GM10847 (cell line): ENCODE results near the gene SLC15A5.

ENCODE experiments used
- POLR2A ChIP-seq: IDR thresholded peaks from 2 replicates; pipeline ENCODE4 v1.6.1; 2011; ENCODE audit not compliant: insufficient read length; ENCODE audit errors: extremely low read depth

SLC15A5 gene

GRCh38 chr12:16277585-16277984, at the start of gene SLC15A5:
Gene SLC15A5 (minus strand): TSS chr12:16277685. CDS start chr12:16277685, 0 bp downstream.
- TF ChIP-seq POLR2A = no peak

- TF ChIP-seq POLR2A = no peak
These were observed 47.9 kb upstream of the SLC15A5 start for GRCh38 chr12:16325426-16325825.

GRCh38 chr12:16324772-16325171, 47.3 kb upstream of the SLC15A5 start:
- no peak for TF ChIP-seq POLR2A

- no peak for TF ChIP-seq POLR2A
These were observed 46.8 kb upstream of the SLC15A5 start for GRCh38 chr12:16324272-16324671.

GRCh38 chr12:16323638-16324037, 46.2 kb upstream of the SLC15A5 start:
- no peak for TF ChIP-seq POLR2A

GRCh38 chr12:16323010-16323409, 45.5 kb upstream of the SLC15A5 start:
- TF ChIP-seq POLR2A = no peak

- TF ChIP-seq POLR2A = no peak
These were observed 33.4 kb upstream of the SLC15A5 start for GRCh38 chr12:16310934-16311333.

- no peak for TF ChIP-seq POLR2A
These were observed 30.5 kb upstream of the SLC15A5 start for GRCh38 chr12:16307856-16308475.

- no peak for TF ChIP-seq POLR2A
These were observed 26.5 kb upstream of the SLC15A5 start for GRCh38 chr12:16303939-16304338.

- TF ChIP-seq POLR2A = no peak
These were observed 23.3 kb upstream of the SLC15A5 start for GRCh38 chr12:16300736-16301135.

GRCh38 chr12:16300122-16300521, 22.6 kb upstream of the SLC15A5 start:
- no peak for TF ChIP-seq POLR2A

- TF ChIP-seq POLR2A = no peak
These were observed 21.9 kb upstream of the SLC15A5 start for GRCh38 chr12:16299403-16299802.

- no peak for TF ChIP-seq POLR2A
These were observed 20.0 kb upstream of the SLC15A5 start for GRCh38 chr12:16297521-16297920.

- TF ChIP-seq POLR2A = no peak
These were observed 17.0 kb upstream of the SLC15A5 start for GRCh38 chr12:16294376-16294956.

GRCh38 chr12:16291032-16291431, 13.5 kb upstream of the SLC15A5 start:
- TF ChIP-seq POLR2A = no peak

- no peak for TF ChIP-seq POLR2A
These were observed 8.1 kb upstream of the SLC15A5 start for GRCh38 chr12:16285586-16285985.

GRCh38 chr12:16282978-16283377, 5.5 kb upstream of the SLC15A5 start:
- TF ChIP-seq POLR2A = no peak
